Keratinocyte (primary cell): ENCODE results near the gene SLC17A7. TPM values are rescaled to one million over a fixed set of nuclear protein-coding genes. Genes with fewer than 3 reads are reported as not detected.

Source experiments
- DNase-seq: peaks from one replicate; pipeline ENCODE4 v3.0.0-alpha.2; 2011; ENCODE audit warnings: low read depth, missing footprints, low spot score
- FAIRE-seq: peaks from 2 replicates; lab custom pipeline; 2011; peaks lifted over from hg19 to GRCh38; lab: Jason Lieb, UNC
- H2AFZ ChIP-seq: 2 replicates; pipeline ENCODE4 v1.6.0; 2012; ENCODE audit warnings: low read length, control low read depth, inconsistent platforms; ENCODE audit not compliant: control insufficient read depth
- H3K27ac ChIP-seq: 2 replicates; pipeline ENCODE4 v1.5.1; 2011; ENCODE audit warnings: low read length; ENCODE audit not compliant: control insufficient read depth, insufficient read depth
- H3K27me3 ChIP-seq: 3 replicates; pipeline ENCODE4 v1.6.0; 2011; ENCODE audit warnings: low read length; ENCODE audit not compliant: control insufficient read depth, insufficient read depth; ENCODE audit errors: extremely low read depth
- H3K36me3 ChIP-seq, 2 experiments: 2 replicates in 1 of 2; 3 replicates in 1 of 2; pipeline ENCODE4 v1.5.1; 2011; ENCODE audit warnings: low read length in 2 of 2, mild to moderate bottlenecking in 1 of 2; ENCODE audit not compliant: control insufficient read depth in 2 of 2, insufficient read depth in 2 of 2; ENCODE audit errors: extremely low read depth in 1 of 2
- H3K4me1 ChIP-seq: 3 replicates; pipeline ENCODE4 v1.5.1; 2011; ENCODE audit warnings: low read length; ENCODE audit not compliant: control insufficient read depth, insufficient read depth; ENCODE audit errors: extremely low read depth
- H3K4me2 ChIP-seq: 3 replicates; pipeline ENCODE4 v1.6.0; 2011; ENCODE audit warnings: low read depth, low read length; ENCODE audit not compliant: control insufficient read depth, insufficient read depth; ENCODE audit errors: extremely low read depth
- H3K4me3 ChIP-seq, 3 experiments: fragments of 200-600 bp in 1 of 3; sonication (generic) in 1 of 3; 2 replicates in 2 of 3; 3 replicates in 1 of 3; pipeline ENCODE4 v1.5.1; 2011 to 2016; ENCODE audit warnings: low read length in 3 of 3, mild to moderate bottlenecking in 3 of 3, control low read depth in 2 of 3, inconsistent platforms in 1 of 3, low read depth in 1 of 3, mixed read lengths in 1 of 3, mixed run types in 1 of 3, moderate library complexity in 1 of 3; ENCODE audit not compliant: control insufficient read depth in 2 of 3, insufficient read depth in 2 of 3; ENCODE audit errors: extremely low read depth in 1 of 3
- H3K79me2 ChIP-seq: 2 replicates; pipeline ENCODE4 v1.6.0; 2012; ENCODE audit warnings: low read length; ENCODE audit not compliant: control insufficient read depth, insufficient read depth
- H3K9ac ChIP-seq: 3 replicates; pipeline ENCODE4 v1.6.0; 2011; ENCODE audit warnings: low read length; ENCODE audit not compliant: control insufficient read depth, insufficient read depth; ENCODE audit errors: extremely low read depth
- H3K9me1 ChIP-seq: 3 replicates; pipeline ENCODE4 v1.6.0; 2011; ENCODE audit warnings: low read length; ENCODE audit not compliant: control insufficient read depth, insufficient read depth; ENCODE audit errors: extremely low read depth
- H3K9me3 ChIP-seq: 2 replicates; pipeline ENCODE4 v1.5.1; 2012; ENCODE audit warnings: low read depth, low read length; ENCODE audit not compliant: control insufficient read depth
- H4K20me1 ChIP-seq: 3 replicates; pipeline ENCODE4 v1.6.0; 2011; ENCODE audit warnings: low read length; ENCODE audit not compliant: control insufficient read depth, insufficient read depth; ENCODE audit errors: extremely low read depth
- CTCF ChIP-seq, 3 experiments: IDR thresholded peaks in 1 of 3; conservative IDR thresholded peaks in 1 of 3; optimal IDR thresholded peaks in 1 of 3; 2 replicates in 2 of 3; 3 replicates in 1 of 3; pipeline versions ENCODE3 to v1.5.1; 2011; ENCODE audit warnings: low read length in 3 of 3, mild to moderate bottlenecking in 3 of 3, moderate library complexity in 2 of 3, control low read depth in 1 of 3, inconsistent platforms in 1 of 3; ENCODE audit not compliant: insufficient read depth in 2 of 3; ENCODE audit errors: extremely low read depth in 1 of 3
- EZH2 ChIP-seq: IDR thresholded peaks from one replicate; pipeline ENCODE4 v1.6.1; 2012; ENCODE audit warnings: inconsistent platforms, mild to moderate bottlenecking, low read length, moderate library complexity
- dilution Hi-C: fragments of 300-500 bp; cut with MboI; formaldehyde crosslinking; loops from one replicate; pipeline ENCODE4 v1.7.0; 2020; ENCODE audit warnings: low sequenced_read_pairs; ENCODE audit not compliant: extremely low pct_ligation_motif_present
- polyA plus RNA-seq, 5 experiments: library from polyadenylated mRNA; depleted of rRNA in 3 of 5; stranded (reverse) in 3 of 5; stranded (forward) in 1 of 5; unstranded in 1 of 5; fragments of >200 nt; gene quantifications; 1 replicate in 1 of 5; 2 replicates in 3 of 5; 3 replicates in 1 of 5; pipeline versions ENCODE4 v1.2.1 to v1.2.3, GENCODE V29; 2011 to 2012; ENCODE audit warnings: missing spikeins in 2 of 5, low read depth in 1 of 5, low replicate concordance in 1 of 5

The SLC17A7 gene
- polyA plus RNA-seq, 1 donor (not counting 4 experiments of a cell fraction or from before 2014, with no cell fraction given) = 0.04 TPM

GRCh38 chr19:49432141-49433073 lies 8.9 kb downstream of the SLC17A7 start:
- dilution Hi-C loops = no loop called here
- Histone ChIP-seq H3K36me3 (no peaks in the 10 kb centered on the region), H3K9me3 (no peaks in the 10 kb centered on the region), H3K27me3 (peaks cover 93% of the 10 kb centered on the region), H3K4me3 (no peak overlapping the region), H4K20me1 (no peaks in the 10 kb centered on the region), H3K4me1 (peaks cover 7% of the 10 kb centered on the region), H2AFZ (no peak overlapping the region), H3K9me1 (no peaks in the 10 kb centered on the region), H3K79me2 (no peaks in the 10 kb centered on the region), H3K27ac (no peak overlapping the region), H3K4me2 (no peak overlapping the region), H3K9ac (no peak overlapping the region)
- FAIRE-seq = no peak
- peak; percentile 81 for TF ChIP-seq EZH2
- TF ChIP-seq CTCF (optimal IDR thresholded peaks at IDR 0.05 in 1 of 3, IDR thresholded peaks at IDR 0.05 in 1 of 3, conservative IDR thresholded peaks at IDR 0.05 in 1 of 3; ENCODE audit: extremely low read depth in 1 of 3, insufficient read depth in 2 of 3, low read length in 3 of 3) = no peak
- DNase-seq = no peak

- dilution Hi-C loops = no loop called here
- Histone ChIP-seq H3K27ac (no peak overlapping the region), H3K9ac (no peak overlapping the region), H4K20me1 (no peaks in the 10 kb centered on the region), H2AFZ (no peak overlapping the region), H3K4me1 (peaks cover 7% of the 10 kb centered on the region), H3K27me3 (peaks cover 92% of the 10 kb centered on the region), H3K36me3 (no peaks in the 10 kb centered on the region), H3K4me3 (no peak overlapping the region), H3K9me1 (no peaks in the 10 kb centered on the region), H3K79me2 (no peaks in the 10 kb centered on the region), H3K9me3 (no peaks in the 10 kb centered on the region), H3K4me2 (no peak overlapping the region)
- no peak for DNase-seq
- FAIRE-seq = no peak
- TF ChIP-seq EZH2 (no peak), CTCF (optimal IDR thresholded peaks at IDR 0.05 in 1 of 3, IDR thresholded peaks at IDR 0.05 in 1 of 3, conservative IDR thresholded peaks at IDR 0.05 in 1 of 3; ENCODE audit: extremely low read depth in 1 of 3, insufficient read depth in 2 of 3, low read length in 3 of 3) (no peak)
Measured at GRCh38 chr19:49431330-49431749, 10.0 kb downstream of the SLC17A7 start.
